ENCODE measurements around the gene RALGAPB. TPM values are rescaled to one million over a fixed set of nuclear protein-coding genes. Genes with fewer than 3 reads are reported as not detected.

The RALGAPB gene
- total and polyA plus RNA-seq, 7 donors: 7.5 to 27.3 (median 18.6) TPM

GRCh38 chr20:38554986-38555385 lies 82.3 kb downstream of the RALGAPB start:
- TF ChIP-seq, protein P1, sequence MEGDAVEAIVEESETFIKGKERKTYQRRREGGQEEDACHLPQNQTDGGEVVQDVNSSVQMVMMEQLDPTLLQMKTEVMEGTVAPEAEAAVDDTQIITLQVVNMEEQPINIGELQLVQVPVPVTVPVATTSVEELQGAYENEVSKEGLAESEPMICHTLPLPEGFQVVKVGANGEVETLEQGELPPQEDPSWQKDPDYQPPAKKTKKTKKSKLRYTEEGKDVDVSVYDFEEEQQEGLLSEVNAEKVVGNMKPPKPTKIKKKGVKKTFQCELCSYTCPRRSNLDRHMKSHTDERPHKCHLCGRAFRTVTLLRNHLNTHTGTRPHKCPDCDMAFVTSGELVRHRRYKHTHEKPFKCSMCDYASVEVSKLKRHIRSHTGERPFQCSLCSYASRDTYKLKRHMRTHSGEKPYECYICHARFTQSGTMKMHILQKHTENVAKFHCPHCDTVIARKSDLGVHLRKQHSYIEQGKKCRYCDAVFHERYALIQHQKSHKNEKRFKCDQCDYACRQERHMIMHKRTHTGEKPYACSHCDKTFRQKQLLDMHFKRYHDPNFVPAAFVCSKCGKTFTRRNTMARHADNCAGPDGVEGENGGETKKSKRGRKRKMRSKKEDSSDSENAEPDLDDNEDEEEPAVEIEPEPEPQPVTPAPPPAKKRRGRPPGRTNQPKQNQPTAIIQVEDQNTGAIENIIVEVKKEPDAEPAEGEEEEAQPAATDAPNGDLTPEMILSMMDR (IDR thresholded peaks at IDR 0.05): no peak
- ATAC-seq (no peak), DNase-seq (no peak)
- Histone ChIP-seq H3K36me3 (ENCODE audit: insufficient read depth in 1 of 2, low read depth in 1 of 2) (peaks cover 27 to 98% of the 10 kb centered on the region in 2 donors), H3K27me3 (ENCODE audit: insufficient read depth in 3 of 3, low read length in 2 of 3) (no peaks in the 10 kb centered on the region), H3K4me3 (no peak overlapping the region), H3K4me1 (no peaks in the 10 kb centered on the region), H3K9me3 (no peaks in the 10 kb centered on the region), H3K27ac (no peak overlapping the region)
- 94 to 97% (median 97%) methylated on average over 2 of the region's 2 CpGs for WGBS, 3 donors
- intact Hi-C loops (cut with DNase I): loop anchor here in 1 of 2 donors (5.0 kb wide), 1 partner anchor 38 kb away; no protein-coding TSS in a partner anchor

- Histone ChIP-seq H3K4me1 (no peaks in the 10 kb centered on the region), H3K27ac (no peak overlapping the region), H3K27me3 (ENCODE audit: insufficient read depth in 3 of 3, low read length in 2 of 3) (no peaks in the 10 kb centered on the region), H3K9me3 (no peaks in the 10 kb centered on the region), H3K36me3 (ENCODE audit: insufficient read depth in 1 of 2, low read depth in 1 of 2) (peaks cover 27 to 98% of the 10 kb centered on the region in 2 donors), H3K4me3 (no peak overlapping the region)
- no peak for DNase-seq
- intact Hi-C loops (cut with DNase I): no loop called here
- ATAC-seq: no peak
- TF ChIP-seq, protein P1 (IDR thresholded peaks at IDR 0.05): no peak
Measured at GRCh38 chr20:38555395-38555794, 82.8 kb downstream of the RALGAPB start.

DNA sequence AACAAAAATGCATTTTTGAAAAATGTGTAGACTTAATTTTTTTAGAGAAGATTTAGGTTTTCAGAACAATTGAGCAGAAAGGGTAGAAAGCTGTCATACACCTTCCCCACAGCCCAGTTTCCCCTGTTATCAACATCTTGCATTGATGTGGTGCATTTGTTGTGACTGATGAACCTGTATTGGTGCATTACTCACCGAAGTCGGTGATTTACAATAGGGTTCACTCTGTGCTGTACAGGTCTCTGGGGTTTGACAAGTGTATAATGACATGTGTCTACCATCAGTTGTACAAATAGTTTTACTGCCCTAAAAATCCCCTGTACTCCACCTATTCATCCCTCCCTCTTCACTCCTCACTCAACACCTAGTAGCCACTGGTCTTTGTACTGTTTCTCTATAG lies 84.5 kb downstream of the RALGAPB start:
- Histone ChIP-seq H3K4me3 (no peak overlapping the region), H3K27me3 (ENCODE audit: insufficient read depth in 3 of 3, low read length in 2 of 3) (no peaks in the 10 kb centered on the region), H3K4me1 (no peaks in the 10 kb centered on the region), H3K9me3 (no peaks in the 10 kb centered on the region), H3K27ac (no peak overlapping the region), H3K36me3 (ENCODE audit: insufficient read depth in 1 of 2, low read depth in 1 of 2) (peaks cover 23 to 96% of the 10 kb centered on the region in 2 donors)
- intact Hi-C loops (cut with DNase I): no loop called here
- TF ChIP-seq, protein P1 (IDR thresholded peaks at IDR 0.05): no peak
- no peak for DNase-seq
- no peak for ATAC-seq
- 95 to 99% (median 98%) methylated on average over 2 of the region's 2 CpGs for WGBS, 3 donors

GRCh38 chr20:38558596-38559360 lies 86.1 kb downstream of the RALGAPB start:
- WGBS, 3 donors: 93 to 97% (median 94%) methylated on average over 3 of the region's 3 CpGs
- H3K9me3 ChIP-seq: no peaks in the 10 kb centered on the region
- intact Hi-C loops (cut with DNase I): no loop called here
- no peak for DNase-seq
- TF ChIP-seq, protein P1 (IDR thresholded peaks at IDR 0.05): no peak
- no peaks in the 10 kb centered on the region for H3K4me1 ChIP-seq
- no peak overlapping the region for H3K27ac ChIP-seq
- no peak overlapping the region for H3K4me3 ChIP-seq
- no peak for ATAC-seq
- H3K27me3 ChIP-seq (ENCODE audit: insufficient read depth in 3 of 3, low read length in 2 of 3): no peaks in the 10 kb centered on the region
- peaks cover 16 to 96% of the 10 kb centered on the region in 2 donors for H3K36me3 ChIP-seq (ENCODE audit: insufficient read depth in 1 of 2, low read depth in 1 of 2)

DNA sequence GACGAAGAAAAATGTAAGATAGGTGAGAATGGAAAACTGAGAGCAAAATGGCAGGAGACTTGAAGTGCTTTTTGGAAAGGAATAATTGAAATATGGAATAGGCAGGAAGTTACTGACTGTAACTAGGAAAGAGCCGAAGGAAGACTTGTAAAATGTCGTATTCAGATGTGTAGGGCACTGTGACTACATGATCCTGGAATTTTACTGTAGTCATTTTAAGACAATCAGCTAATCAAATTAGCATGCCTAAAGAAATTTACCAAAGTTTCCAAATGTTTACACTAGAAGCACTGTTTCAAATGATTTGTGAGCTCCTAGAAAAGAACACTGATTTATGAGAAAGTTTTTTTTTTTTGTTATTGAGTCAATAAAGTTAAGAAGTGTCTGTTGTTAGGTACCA lies 87.1 kb downstream of the RALGAPB start:
- Histone ChIP-seq H3K4me1 (no peaks in the 10 kb centered on the region), H3K27ac (no peak overlapping the region), H3K9me3 (no peaks in the 10 kb centered on the region), H3K27me3 (ENCODE audit: insufficient read depth in 3 of 3, low read length in 2 of 3) (no peaks in the 10 kb centered on the region), H3K36me3 (ENCODE audit: insufficient read depth in 1 of 2, low read depth in 1 of 2) (peaks cover 17 to 95% of the 10 kb centered on the region in 2 donors), H3K4me3 (no peak overlapping the region)
- TF ChIP-seq, protein P1 (IDR thresholded peaks at IDR 0.05): no peak
- DNase-seq: no peak
- WGBS, 3 donors: 96 to 99% (median 96%) methylated on average over 3 of the region's 3 CpGs
- no peak for ATAC-seq
- intact Hi-C loops (cut with DNase I): no loop called here

Measured in psoas muscle (tissue), 8 donors.